ENCODE data around the gene XPC.

DNA sequence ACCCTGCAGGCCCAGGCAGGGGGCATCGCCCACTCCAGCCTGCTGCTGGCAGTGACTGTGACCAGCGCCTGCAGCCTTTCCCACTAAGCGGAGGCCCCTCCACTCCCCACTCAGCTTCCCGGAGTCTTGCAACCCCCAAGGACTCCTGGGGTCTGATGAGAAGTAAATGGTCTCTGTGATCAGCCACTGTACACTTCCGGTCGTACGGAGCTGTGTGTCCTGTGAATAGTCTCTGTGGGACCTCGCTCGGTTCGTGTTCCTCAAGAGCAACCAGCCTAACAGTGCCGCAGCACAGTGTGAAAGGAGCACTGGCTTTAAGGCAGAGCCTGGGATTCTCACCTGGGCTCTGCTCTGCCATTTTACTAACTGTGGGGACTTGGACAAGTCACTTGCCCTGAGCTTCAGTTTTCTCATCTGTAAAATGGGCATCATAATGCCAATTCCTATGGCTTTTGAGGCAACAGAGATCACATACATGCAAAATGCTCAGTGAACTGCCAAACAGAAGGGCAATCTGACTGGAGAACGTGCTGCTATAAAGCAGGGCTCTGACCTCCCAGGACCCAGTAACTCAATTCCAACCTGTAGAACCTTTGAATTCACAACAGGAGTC lies 26.8 kb downstream of the XPC start:
- TF ChIP-seq, protein P1, sequence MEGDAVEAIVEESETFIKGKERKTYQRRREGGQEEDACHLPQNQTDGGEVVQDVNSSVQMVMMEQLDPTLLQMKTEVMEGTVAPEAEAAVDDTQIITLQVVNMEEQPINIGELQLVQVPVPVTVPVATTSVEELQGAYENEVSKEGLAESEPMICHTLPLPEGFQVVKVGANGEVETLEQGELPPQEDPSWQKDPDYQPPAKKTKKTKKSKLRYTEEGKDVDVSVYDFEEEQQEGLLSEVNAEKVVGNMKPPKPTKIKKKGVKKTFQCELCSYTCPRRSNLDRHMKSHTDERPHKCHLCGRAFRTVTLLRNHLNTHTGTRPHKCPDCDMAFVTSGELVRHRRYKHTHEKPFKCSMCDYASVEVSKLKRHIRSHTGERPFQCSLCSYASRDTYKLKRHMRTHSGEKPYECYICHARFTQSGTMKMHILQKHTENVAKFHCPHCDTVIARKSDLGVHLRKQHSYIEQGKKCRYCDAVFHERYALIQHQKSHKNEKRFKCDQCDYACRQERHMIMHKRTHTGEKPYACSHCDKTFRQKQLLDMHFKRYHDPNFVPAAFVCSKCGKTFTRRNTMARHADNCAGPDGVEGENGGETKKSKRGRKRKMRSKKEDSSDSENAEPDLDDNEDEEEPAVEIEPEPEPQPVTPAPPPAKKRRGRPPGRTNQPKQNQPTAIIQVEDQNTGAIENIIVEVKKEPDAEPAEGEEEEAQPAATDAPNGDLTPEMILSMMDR (conservative IDR thresholded peaks at IDR 0.05): no peak
- no peak for TF ChIP-seq ZFX (IDR thresholded peaks at IDR 0.05)

All from C4-2B (cell line).